ENCODE data around the gene TRIM54.

The TRIM54 gene

DNA sequence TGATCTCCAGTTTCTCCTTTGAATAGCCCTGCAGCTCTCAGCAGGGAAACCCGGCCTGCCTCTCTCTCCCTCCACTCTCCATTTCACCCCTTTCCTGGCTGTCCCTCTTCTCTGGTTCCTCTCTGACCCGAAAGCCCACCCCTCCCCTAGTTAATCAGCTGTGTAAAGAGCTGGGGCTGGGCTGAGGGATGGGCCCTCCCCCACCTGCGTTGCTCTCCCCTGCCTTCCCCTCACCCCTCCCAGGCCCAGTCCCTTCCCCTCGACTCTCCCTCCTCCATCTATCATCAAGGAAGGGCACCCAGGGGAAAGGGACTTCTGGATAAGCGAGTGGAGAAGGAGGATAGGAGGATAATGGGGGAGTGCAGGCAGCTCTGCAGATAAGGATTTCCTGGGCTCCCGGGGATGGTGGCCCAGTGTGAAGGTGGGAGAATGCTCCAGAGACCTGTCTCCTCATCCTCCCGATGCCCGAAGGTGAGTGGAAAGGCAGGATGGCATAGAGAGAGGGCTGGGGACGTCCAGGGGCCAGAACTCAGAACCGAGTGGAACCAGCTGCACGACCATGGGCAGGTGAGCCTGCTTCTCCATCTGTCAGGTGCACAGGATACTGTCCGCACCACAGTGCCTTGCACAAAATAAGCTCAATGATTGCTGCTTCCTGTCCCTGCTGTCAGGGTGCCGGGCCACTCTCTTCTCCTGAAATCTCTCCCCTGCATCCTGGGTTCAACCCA lies 31.4 kb upstream of the TRIM54 start:
- no peak overlapping the region for H3K27ac ChIP-seq
- H3K4me1 ChIP-seq (ENCODE audit: control insufficient read depth in 1 of 2, insufficient read depth in 1 of 2, low read depth in 1 of 2, low read length in 1 of 2): no peaks in the 10 kb centered on the region
- H3K27me3 ChIP-seq: peaks cover 54% of the 10 kb centered on the region
- H3K9me3 ChIP-seq: no peaks in the 10 kb centered on the region
- no peaks in the 10 kb centered on the region for H3K36me3 ChIP-seq
- no peak overlapping the region for H3K4me3 ChIP-seq (ENCODE audit: low read depth in 1 of 2, low read length in 1 of 2)
- no peak for TF ChIP-seq CTCF (IDR thresholded peaks at IDR 0.05)

DNA sequence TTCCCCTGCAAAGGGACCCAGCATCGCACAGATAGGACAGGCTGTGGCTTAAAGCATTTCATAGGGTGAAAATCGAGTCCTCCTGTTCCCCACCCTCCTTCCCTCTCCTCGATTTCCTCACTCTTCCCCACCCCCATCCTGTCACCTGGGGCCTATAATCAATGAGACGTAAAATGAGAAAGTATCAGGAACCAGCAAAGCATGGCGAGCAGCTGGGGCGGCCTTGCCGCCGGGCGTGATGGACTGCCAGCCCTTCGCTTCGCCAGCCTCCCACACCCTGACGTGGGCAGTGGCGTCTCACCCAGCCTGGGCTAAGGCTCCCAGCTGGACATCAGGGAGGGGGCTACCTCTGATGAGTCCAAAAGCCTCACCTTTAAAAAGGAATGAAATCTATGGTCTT lies 30.5 kb upstream of the TRIM54 start:
- no peaks in the 10 kb centered on the region for H3K4me1 ChIP-seq (ENCODE audit: control insufficient read depth in 1 of 2, insufficient read depth in 1 of 2, low read depth in 1 of 2, low read length in 1 of 2)
- no peak overlapping the region for H3K4me3 ChIP-seq (ENCODE audit: low read depth in 1 of 2, low read length in 1 of 2)
- no peaks in the 10 kb centered on the region for H3K9me3 ChIP-seq
- H3K27ac ChIP-seq: no peak overlapping the region
- H3K36me3 ChIP-seq: no peaks in the 10 kb centered on the region
- no peak for TF ChIP-seq CTCF (IDR thresholded peaks at IDR 0.05)
- H3K27me3 ChIP-seq: peaks cover 63% of the 10 kb centered on the region

- TF ChIP-seq CTCF (IDR thresholded peaks at IDR 0.05): no peak
- Histone ChIP-seq H3K27me3 (peaks cover 83% of the 10 kb centered on the region), H3K4me3 (ENCODE audit: low read depth in 1 of 2, low read length in 1 of 2) (no peak overlapping the region)
Observed at GRCh38 chr2:27255187-27255586, 27.0 kb upstream of the TRIM54 start.

GRCh38 chr2:27255660-27256059 lies 26.6 kb upstream of the TRIM54 start:
- H3K27me3 ChIP-seq: peaks cover 83% of the 10 kb centered on the region
- no peak overlapping the region for H3K27ac ChIP-seq
- H3K4me1 ChIP-seq (ENCODE audit: control insufficient read depth in 1 of 2, insufficient read depth in 1 of 2, low read depth in 1 of 2, low read length in 1 of 2): no peaks in the 10 kb centered on the region
- no peak for TF ChIP-seq CTCF (IDR thresholded peaks at IDR 0.05)
- no peaks in the 10 kb centered on the region for H3K9me3 ChIP-seq
- H3K4me3 ChIP-seq (ENCODE audit: low read depth in 1 of 2, low read length in 1 of 2): no peak overlapping the region
- no peaks in the 10 kb centered on the region for H3K36me3 ChIP-seq

More at GRCh38 chr2:27255187-27255586, 27.0 kb upstream of the TRIM54 start:
- H3K4me1 ChIP-seq (ENCODE audit: control insufficient read depth in 1 of 2, insufficient read depth in 1 of 2, low read depth in 1 of 2, low read length in 1 of 2): no peaks in the 10 kb centered on the region
- no peaks in the 10 kb centered on the region for H3K36me3 ChIP-seq
- H3K9me3 ChIP-seq: no peaks in the 10 kb centered on the region
- no peak overlapping the region for H3K27ac ChIP-seq

DNA sequence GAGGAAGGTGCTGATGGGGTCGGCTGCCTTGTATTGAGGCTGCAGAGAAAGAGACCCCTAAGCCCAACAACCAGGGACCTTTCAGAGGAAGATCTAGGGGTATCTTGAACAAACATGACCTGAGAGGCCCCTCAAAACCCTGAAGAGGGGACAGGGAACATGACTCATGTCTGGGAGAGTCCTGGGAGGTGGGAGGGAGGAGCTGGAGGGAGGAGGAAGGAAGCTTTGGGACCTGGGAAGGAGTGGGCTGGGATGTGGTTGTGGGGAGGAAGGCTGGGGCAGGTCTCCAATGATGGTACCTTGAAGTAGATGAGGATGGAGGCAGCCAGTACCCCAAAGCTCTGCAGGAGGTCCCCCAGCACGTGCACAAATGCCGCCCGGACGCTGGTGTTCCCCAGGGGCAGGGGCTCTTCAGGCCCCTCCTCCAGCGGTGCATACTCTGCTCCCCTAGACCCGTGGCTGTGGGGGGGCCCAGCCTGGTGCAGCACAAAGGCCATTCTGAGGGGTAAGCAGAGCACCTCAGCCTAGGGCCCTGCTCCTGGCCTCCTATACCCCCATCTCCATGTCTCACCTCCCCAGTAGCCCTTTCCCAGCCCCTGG lies 25.3 kb upstream of the TRIM54 start:
- H3K36me3 ChIP-seq: no peaks in the 10 kb centered on the region
- H3K4me1 ChIP-seq (ENCODE audit: control insufficient read depth in 1 of 2, insufficient read depth in 1 of 2, low read depth in 1 of 2, low read length in 1 of 2): peaks cover 0 to under 1% of the 10 kb centered on the region in 2 experiments
- no peaks in the 10 kb centered on the region for H3K9me3 ChIP-seq
- no peak overlapping the region for H3K27ac ChIP-seq
- TF ChIP-seq CTCF (IDR thresholded peaks at IDR 0.05): no peak
- peaks cover 85% of the 10 kb centered on the region for H3K27me3 ChIP-seq
- no peak overlapping the region for H3K4me3 ChIP-seq (ENCODE audit: low read depth in 1 of 2, low read length in 1 of 2)
